IPS DF 4.7 (cell line): ENCODE data around the gene HEATR5A.
"Not testable (repeated sequence)": the region's sequence is repeated elsewhere in the genome, so short reads cannot be mapped to it uniquely, and the experiment has no call there.

Source experiments
- DNase-seq: peaks from one replicate; pipeline ENCODE4 v3.0.0-alpha.2; 2013; ENCODE audit warnings: low spot score; ENCODE audit errors: extremely low read depth

The HEATR5A gene

DNA sequence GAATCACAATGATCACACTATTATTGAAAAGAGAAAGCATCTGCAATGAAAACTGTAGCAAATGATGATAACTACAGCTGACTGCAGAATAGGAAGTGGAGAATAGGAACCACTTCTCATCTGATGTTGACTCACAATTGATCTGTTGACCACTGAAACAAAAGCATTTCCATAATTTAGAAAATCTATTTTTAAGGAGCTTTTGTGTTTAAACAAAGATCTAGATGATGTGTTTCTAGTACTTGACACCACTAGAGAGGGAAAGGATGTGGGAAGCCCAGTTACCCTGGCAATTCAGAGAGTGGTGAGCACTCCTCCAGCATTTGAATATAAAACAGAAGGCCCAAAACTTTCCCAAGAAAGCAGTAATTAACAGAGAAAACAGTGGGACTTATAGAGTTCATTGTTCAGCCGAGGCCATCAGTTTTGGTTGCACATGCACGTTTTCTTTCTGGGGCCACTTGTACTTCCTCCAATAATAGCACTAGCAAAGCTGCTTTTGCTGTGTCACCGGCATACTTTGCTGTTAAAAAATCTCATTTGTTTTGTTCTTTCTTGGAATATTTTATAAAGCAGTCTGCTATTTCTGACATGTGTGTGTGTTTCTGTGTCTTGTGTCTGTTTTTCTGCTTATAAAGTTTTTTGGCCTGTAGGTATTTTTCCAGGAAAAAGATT is 136.6 kb downstream of the HEATR5A start:
- no peak for DNase-seq

- no peak for DNase-seq
Measured at GRCh38 chr14:31283153-31283552, 137.2 kb downstream of the HEATR5A start.

DNA sequence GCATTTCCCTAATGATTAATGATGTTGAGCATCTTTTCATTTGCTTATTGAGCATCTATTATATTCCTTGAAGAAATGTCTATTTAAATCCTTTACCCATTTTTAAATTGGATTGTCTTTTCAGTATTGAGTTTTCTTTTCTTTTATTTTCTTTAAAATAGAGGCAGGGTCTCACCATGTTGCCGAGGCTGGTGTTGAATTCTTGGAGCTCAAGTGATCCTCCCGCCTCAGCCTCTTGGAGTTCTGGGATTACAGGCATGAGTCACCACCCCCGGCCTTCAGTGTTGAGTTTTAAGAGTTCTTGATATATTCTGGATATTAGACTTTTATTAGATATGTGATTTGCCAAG is 139.5 kb downstream of the HEATR5A start:
- DNase-seq: no peak

GRCh38 chr14:31280132-31280870 is 140.0 kb downstream of the HEATR5A start:
- no peak for DNase-seq

DNA sequence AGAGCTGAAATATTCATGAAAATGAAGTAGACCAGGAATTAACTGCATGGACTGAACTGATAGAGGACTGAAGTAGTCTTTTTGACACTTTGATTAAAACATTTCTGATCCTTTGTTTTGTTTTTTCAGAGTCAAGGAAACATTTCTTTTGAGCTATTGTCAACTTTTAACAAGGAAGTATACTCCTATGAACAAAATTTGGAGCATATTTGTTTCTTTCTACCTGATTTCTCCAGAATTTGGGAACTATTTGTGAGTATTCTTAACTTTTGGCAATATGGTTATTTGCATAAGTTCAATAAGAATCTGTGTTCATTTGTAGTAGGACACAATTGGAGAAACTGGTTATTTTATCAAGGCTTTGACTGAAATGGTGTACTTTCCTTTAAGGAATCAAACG is 141.5 kb downstream of the HEATR5A start:
- no peak for DNase-seq

DNA sequence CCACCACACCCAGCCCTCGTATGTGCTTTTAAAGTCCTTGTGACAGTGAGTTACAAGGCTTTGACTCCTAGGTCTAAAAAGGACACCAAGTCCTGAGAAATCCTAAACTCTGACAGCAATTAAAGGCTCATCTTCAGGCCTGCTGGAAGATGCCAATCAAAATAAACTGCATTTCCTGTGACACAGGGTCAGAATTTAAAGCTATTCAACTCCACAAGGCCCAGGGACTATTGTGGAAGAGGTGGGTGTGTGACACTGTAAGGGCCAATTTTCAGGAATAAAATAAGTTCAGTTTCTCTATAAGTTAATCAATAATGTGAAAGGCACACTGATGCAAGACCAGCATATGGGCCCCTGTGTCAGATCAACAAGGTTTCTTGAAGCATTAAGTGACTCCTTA is 143.3 kb downstream of the HEATR5A start:
- DNase-seq: no peak

DNA sequence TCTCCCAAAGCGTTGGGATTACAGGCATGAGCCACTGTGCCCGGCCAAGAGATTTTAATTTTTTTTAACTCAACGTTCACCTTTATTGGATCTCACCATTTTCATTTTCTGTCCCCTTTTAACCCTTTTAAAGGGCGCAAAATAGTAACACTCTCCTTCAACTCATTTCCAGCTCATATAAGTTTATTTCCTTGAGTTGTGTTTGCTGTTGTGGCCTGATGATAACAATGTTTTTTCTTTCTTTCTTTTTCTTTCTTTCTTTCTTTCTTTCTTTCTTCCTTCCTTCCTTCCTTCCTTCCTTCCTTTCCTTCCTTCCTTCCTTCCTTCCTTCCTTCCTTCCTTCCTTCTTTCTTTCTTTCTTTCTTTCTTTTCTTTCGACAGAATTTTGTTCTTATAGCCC is 143.9 kb downstream of the HEATR5A start:
- DNase-seq: not testable (repeated sequence)

GRCh38 chr14:31275731-31276130 is 144.6 kb downstream of the HEATR5A start:
- no peak for DNase-seq

DNA sequence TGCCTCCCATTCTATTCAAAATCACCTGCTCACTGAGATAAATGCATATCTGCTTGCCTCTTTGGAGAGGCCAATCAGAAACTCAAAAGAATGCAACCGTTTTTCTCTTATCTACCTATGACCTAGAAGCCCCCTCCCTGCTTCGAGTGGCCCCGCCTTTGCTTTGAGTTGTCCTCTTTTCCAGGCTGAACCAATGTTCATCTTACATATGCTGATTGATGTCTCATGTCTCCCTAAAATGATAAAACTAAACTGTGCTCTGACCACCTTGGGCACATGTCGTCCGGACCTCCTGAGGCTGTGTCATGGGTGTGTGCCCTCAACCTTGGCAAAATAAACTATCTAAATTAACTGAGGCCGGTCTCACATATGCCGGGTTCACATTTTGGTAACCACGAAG is 148.7 kb downstream of the HEATR5A start:
- no peak for DNase-seq

- DNase-seq: no peak
Measured at GRCh38 chr14:31270196-31270772, 150.1 kb downstream of the HEATR5A start.

DNA sequence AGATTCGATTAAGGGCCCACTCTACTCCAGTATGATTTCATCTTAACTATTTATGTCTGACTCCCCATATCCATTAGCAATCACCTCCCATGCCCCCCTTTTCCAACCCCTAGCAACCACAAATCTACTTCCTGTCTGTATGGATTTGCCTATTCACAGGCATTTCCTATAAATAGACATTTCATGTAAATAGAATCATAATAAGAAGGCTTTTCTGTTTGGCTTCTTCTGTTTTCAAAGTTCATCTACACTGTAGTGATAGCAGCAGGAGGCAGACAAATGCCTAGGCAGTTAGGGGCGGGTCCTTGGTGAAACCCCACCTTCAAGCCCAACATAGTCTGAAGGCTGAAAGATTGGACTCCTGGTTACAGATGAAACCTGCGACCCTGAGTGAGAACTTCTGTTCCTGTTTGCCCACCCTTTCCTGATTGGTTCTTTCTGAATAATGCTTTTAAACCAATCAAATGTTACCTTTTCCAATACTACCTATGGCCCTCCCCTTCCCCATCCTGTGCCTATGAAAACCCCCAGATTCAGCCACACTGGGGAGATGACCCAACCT is 150.6 kb downstream of the HEATR5A start:
- no peak for DNase-seq

DNA sequence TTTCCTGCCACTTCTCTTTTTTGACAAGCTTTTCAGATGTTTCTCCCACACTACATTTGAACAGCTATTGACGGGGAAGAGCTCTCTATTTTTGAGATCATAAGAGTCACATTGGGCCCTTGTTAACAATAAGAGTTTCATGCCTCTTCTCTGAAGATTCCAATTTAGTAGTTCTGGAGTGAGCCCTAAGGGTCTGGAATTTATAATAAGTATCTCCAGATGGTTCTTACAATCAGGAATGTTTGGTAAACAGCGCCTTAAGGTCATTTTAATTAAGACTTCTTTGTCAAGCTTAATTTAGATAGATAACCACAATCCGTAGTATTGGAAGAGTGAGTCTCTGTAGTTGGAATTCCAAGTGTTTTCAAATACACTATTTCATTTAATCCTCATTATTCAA is 152.1 kb downstream of the HEATR5A start:
- DNase-seq: no peak

GRCh38 chr14:31266437-31267331 is 153.7 kb downstream of the HEATR5A start:
- DNase-seq: no peak

DNA sequence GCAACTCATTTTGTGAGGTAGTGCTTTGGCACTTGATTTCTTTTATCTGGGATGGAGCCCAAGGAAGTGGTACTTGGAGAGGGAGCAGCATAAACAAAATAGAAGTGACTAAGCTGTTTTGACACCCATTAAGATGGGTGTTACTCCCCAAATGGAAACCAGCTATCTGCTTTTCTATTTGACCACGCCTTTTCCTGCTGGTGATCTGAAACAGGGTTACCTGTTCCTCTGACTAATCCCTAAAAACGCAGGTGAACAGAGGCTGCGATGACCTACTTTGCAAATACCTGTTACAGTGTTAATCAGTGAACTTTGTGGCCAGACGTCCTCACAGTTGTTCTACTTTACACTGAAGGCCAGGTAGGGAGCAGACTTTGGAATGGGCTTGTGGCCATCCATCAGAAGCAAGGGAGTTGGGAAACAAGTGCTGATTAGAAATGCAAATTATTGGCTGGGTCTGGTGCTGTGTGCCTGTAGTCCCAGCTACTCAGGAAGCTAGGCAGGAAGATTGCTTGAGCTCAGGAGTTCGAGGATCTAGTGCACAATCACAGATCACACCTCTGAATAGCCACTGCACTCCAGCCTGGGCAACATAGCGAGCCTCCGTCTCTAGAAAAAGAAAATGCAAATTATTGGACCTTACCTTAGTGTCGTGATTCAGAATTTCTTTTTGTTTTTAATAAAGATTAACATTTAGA is 154.5 kb downstream of the HEATR5A start:
- no peak for DNase-seq

- no peak for DNase-seq
Measured at GRCh38 chr14:31263485-31264133, 156.7 kb downstream of the HEATR5A start.

GRCh38 chr14:31261859-31262731 is 158.3 kb downstream of the HEATR5A start:
- DNase-seq: no peak

GRCh38 chr14:31261523-31261858 is 158.9 kb downstream of the HEATR5A start:
- DNase-seq: no peak

- DNase-seq: not testable (repeated sequence)
Measured at GRCh38 chr14:31259040-31259435, 161.3 kb downstream of the HEATR5A start.

DNA sequence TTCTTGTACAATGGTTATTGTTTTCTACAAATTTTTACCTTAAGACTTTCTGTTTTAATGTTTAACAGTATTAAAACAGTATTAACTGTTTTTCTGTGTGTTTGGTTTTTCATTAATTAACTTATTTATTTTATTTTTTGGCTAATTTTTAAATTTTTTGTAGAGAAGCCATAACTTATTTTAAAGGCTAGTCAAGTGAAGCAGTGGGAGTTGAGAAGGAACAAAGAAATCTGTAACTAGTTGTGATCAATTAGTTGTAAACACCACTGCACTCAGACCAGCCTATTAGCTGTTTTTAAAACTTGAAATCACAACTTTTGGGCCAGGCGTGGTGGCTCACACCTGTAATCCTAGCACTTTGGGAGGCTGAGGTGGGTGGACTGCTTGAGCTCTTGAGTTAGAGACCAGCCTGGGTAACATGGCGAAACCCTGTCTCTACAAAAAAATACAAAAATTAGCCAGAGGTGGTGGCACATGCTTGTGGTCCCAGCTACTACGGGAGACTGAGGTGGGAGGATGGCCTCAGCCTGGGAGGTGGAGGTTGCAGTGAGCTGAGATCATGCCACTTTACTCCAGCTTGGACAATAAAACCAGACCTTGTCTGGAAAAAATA is 161.8 kb downstream of the HEATR5A start:
- no peak for DNase-seq
